ELF-1 (cell line): ENCODE data around the gene ZFYVE1.
"Not testable (repeated sequence)": the region's sequence is repeated elsewhere in the genome, so short reads cannot be mapped to it uniquely, and the experiment has no call there.

Experiments
- DNase-seq: peaks from one replicate; pipeline ENCODE4 v3.0.0-alpha.2; 2016; ENCODE audit warnings: low read depth, low spot score

Gene ZFYVE1, protein sequence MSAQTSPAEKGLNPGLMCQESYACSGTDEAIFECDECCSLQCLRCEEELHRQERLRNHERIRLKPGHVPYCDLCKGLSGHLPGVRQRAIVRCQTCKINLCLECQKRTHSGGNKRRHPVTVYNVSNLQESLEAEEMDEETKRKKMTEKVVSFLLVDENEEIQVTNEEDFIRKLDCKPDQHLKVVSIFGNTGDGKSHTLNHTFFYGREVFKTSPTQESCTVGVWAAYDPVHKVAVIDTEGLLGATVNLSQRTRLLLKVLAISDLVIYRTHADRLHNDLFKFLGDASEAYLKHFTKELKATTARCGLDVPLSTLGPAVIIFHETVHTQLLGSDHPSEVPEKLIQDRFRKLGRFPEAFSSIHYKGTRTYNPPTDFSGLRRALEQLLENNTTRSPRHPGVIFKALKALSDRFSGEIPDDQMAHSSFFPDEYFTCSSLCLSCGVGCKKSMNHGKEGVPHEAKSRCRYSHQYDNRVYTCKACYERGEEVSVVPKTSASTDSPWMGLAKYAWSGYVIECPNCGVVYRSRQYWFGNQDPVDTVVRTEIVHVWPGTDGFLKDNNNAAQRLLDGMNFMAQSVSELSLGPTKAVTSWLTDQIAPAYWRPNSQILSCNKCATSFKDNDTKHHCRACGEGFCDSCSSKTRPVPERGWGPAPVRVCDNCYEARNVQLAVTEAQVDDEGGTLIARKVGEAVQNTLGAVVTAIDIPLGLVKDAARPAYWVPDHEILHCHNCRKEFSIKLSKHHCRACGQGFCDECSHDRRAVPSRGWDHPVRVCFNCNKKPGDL

DNA sequence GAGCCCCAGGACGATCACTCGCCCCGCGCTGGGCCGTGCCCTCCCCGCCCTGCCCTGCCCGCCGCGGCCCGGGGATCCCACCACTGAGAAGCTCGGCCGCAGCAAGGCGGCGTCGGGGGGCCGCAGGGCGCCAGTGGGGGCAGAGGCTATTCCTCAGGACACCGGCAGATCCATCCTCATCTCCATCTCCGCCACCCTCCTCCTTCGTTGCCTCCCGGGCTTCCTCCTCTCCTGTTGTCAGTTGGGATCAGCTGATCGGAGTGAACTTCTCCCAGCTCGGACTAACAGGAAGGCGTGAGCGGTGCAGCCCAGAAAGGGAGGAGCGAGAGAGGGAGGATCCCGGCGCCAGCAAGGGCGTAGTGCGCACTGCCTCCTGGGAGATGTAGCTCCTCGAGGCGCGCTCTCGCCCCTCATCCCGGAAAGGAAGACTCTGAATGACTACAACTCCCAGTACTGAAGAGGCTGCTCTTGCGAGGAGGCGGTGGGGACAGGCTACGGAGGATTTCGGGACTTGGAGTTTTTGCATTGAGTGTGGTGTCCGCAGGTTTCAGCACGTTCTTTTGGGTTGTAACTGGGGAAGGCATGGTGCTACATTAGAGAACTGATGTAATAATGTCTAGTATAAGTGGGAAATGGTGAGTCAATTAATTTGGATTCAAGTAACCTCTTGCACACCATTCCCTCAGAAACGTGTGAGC, at the start of gene ZFYVE1:
ZFYVE1 (minus strand) TSS at position 262 of the 698 bp plus-strand sequence. CDS start 2,598 bp downstream, outside the sequence.
- peak; percentile 99 for DNase-seq

DNA sequence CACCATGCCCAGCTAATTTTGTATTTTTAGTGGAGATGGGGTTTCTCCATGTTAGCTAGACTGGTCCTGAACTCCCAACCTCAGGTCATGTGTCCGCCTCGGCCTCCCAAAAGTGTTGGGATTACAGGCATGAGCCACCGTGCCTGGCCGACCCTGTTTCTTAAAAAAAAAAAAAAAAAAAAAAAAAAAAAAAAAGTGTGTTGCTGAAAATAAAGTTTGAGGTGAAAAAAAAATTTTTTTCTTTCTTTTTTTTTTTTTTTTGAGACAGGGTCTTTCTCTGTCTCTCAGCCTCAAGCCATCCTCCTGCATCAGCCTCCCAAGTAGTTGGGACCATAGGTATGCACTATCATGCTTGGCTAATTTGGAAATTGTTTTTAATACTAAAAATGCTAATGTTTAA, 42.7 kb upstream of the ZFYVE1 start:
- no peak for DNase-seq

DNA sequence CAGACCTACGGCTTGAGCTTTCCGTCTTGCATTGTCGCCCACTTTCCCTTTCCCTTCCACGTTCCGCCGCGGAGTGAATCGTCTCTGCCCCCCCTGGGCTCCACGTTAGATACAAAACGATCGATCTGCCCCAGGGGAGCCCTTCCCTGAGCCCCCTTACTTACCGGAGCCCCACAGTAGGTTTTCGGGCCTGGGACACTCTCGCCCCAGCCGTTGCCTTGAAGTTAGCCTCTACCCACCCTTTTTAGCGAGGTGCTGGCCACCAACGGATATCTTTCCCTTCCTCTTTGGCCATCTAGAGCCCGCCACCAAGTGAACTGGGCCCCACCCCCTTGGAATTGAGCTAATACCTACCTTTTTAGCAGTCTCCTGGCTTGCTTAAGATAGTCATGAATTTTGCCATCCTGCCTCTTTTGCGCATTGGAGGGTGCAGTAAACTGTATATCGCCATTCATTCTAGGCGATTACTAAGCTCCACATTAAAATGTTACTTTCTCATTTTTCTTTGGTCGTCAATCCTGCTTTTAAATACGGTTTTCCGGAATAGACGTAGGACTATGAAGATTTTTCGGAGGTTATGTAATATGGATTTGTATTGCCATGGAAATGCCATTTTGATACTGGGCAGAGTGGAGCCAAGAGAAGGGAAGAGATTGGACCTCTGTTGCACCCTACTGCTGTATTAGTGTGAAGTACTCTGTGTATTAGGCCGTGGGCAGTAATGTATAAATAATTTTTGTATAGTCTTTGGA, 32.2 kb upstream of the ZFYVE1 start:
- peak; percentile 56 for DNase-seq

DNA sequence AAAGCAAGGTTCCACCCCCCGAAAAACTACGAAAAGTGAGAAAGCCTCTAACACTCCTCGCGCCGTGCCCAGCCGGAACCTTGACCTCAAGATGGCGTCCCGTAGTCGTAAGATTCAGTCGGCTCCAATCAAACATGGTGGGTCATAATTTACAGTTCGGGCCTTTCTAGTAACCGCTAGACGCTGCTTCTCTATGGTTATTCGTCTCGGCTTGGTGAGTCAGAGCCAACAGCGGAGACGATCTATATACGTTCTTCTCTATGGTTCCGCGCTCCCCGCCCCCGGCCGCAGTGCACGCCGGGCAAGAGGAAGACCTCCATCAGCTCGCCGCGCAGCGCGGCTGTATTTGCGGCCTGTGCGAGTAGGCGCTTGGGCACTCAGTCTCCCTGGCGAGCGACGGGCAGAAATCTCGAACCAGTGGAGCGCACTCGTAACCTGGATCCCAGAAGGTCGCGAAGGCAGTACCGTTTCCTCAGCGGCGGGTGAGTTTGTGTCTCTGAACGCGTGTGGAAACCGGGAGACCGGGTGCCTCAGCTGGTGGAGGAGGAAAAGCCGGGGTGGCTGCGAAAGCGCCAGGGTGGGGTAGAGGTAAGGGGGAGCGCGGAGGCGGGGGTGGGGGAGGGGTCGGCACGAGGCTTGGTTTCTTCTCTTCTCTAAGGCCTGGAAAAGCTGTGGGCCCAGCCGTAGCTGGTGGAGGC, 31.5 kb upstream of the ZFYVE1 start, which contains the start of gene RBM25:
RBM25 (plus strand) TSS at position 311 of the 698 bp plus-strand sequence. CDS start 13,108 bp downstream, outside the sequence.
- peak; percentile 98 for DNase-seq

DNA sequence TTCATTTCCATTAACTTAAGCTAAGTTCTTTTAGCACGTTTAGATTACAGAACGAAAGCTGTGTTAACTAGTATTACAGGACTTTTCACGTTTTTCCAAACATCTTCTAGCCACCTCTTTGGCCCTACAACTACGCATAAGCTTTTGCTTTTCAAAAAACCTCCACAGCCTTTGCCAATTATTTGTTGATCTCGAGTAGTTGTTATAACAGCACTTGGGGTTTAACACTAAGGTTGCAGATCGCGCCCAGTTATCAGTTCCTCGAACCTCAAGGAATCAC, 31.0 kb upstream of the ZFYVE1 start:
- DNase-seq, result no peak

DNA sequence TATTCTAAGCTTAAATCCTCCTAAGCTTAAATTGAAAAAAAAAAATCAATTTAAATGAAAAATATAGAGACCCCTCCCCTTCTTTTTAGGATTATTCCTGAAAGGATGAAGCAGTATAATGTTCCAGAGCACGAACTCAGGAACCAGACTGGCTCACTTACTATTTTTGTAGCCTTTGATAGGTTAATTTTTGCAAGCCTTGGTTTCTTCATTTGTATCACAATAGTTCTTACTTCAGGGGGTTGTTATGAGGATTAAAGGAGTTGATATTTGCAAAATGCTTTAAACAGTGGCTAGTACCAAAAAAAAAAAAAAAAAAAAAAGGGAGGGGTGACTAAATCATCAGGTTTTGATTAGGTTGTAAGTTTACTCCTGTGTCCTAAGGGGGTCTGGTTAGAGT, 28.3 kb upstream of the ZFYVE1 start:
- no peak for DNase-seq

DNA sequence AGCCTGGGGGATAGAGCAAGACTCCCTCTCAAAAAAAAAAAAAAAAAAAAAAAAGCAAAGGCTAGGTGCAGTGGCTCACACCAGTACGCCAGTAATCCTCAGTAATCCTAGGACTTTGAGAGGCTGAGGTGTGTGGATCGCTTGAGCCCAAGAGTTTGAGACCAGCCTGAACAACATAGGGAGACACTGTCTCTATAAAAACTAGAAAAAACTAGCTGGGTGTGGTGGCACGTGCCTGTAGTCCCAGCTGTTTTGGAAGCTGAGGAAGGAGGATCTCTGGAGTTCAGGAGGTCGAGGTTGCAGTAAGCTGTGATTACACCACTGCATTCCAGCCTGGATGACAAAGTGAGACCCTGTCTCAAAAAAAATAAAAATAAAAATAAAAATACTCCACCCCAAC, 22.5 kb upstream of the ZFYVE1 start:
- peak; percentile 56 for DNase-seq

DNA sequence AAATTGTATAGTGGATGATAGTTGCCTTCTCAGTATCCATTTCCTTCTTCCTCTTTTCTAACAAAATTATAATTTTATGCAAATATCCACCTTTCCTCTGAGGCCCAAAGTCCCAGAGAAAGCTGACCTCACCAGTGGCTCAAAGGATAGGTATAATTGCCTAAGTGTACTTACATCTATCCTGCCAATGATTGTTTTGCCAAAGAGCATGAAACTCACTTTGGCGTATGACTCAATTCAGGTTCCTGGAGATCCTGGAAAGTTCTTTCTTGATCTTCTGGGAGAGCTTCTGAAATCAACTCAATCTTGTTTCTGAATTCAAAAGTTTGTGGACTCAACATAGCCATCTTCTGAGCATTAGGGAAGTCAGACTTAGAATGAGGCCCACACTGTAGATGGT, 20.9 kb upstream of the ZFYVE1 start:
- DNase-seq, result no peak

DNA sequence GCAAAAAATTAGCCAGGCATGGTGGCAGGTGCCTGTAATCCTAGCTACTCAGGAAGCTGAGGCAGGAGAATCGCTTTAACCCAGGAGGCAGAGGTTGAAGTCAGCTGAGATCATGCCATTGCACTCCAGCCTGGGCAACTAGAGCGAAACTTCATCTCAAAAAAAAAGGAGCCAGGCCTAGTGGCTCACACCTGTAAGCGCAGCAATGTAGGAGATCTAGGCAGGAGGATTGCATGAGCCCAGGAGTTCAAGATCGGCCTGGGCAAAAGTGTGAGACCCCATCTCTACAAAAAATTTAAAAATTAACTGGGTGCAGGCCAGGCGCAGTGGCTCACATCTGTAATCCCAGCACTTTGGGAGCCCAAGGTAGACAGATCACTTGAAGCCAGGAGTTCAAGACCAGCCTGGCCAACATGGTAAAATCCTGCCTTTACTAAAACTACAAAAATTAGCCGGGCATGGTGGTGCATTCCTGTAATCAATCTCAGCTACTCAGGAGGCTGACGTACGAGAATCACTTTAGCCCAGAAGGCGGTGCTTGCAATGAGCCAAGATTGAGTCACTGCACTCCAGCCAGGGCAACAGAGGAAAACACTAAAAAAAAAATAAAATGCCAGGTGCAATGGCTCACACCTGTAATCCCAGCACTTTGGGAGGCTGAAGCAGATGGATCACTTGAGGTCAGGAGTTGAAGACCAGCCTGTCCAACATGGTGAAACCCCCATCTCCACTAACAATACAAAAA, 10.0 kb upstream of the ZFYVE1 start:
- not testable (repeated sequence) for DNase-seq

DNA sequence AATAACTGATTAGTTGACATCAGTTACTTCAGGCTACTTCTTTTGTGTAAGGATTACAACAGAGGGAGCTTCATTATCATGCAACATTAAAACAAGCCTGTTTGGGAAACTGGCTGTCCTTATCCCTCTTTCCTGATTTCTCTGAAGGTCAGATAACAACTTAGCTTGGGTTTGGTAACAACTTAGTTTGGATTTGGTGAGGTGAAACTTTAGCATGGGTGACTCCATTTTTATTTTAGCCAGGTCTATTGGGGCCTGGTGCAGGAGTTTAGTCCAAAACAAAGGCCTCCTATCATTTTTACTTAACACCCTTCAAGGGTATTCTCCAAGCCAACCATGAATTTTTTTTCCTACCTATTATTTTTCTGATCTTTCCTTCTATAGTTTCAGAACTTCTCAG, 1.1 kb upstream of the ZFYVE1 start:
- DNase-seq, result no peak

DNA sequence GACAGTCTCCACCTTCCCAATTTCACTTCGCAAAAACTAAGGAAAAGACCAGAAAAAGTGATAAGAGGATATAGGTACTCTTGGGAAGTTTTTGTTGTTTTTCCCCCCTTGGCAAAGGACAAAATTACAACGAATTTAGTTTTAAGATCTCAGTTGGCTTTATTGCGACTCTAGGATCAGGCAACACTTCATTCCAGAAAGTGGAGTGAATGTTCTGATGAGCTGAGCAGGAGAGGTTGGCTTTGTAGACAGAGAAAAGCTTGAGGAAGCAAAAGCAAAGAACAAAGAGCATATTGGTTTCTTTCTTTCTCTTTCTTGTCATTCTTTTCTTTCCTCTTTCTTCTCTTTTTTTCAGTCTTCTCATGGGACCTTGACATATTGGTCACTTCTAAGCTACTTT, 640 bp upstream of the ZFYVE1 start:
- no peak for DNase-seq

DNA sequence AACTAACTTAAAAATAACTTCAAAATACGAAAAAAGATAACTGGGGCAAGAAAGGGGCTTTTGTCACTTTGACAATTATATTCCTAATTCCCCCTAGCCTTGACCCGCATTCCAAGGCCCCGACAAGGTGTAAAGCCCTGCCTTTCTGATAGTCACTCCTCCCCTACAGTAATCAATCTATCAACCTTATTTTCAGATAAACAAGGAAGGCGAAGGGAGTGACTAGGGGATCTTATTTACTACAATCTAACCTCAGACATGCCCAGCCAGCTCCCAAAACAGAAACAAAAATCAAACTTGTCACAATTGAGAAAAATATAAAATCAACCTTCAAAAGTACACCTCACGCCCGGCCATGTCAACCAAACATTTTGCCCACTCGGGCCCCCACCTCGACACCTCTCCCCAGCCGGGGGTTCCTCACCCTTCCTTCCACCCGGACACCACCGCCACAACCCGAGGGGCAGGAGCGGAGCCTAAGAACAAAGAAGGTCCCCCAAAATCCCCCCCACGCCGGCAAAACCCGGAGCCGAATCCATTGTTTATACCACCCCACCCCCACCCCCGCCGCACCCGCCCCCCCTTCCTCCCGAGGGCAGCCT, 562 bp downstream of the ZFYVE1 start:
- DNase-seq, result no peak

DNA sequence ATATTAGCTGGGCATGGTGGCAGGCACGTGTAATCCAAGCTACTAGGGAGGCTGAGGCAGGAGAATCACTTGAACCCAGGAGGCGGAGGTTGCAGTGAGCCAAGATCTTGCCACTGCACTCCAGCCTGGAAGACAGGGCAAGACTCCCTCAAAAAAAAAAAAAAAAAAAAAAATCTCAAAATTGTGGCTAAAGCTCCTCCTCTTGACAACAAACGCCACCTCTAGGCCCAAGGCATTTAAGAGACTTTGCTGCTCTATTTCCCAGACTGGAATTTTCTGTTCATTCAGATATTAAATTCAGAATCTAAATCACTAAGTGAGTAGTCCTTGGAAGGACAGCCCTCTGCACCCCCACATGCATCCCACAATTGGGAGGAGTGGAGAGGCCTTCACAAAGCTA, 1.4 kb downstream of the ZFYVE1 start:
- DNase-seq, result no peak

DNA sequence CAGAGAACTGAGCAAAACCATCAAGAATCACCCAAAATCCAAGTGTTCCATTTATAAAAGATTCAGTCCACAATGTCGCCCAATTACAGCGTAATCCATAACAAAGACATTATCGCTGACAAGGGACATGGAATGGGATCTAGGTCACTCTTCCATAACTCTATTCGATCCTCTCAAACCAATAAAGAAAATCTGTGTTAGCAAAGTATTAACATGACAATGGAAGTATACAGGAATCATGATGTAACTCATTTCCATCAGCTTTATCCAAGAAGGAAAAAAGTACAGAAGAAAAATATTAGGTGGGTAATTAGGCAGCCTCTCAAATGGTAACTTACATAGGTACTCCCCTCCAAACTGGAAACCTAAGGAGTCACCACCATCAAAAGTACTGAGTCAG, 4.9 kb downstream of the ZFYVE1 start:
- no peak for DNase-seq

DNA sequence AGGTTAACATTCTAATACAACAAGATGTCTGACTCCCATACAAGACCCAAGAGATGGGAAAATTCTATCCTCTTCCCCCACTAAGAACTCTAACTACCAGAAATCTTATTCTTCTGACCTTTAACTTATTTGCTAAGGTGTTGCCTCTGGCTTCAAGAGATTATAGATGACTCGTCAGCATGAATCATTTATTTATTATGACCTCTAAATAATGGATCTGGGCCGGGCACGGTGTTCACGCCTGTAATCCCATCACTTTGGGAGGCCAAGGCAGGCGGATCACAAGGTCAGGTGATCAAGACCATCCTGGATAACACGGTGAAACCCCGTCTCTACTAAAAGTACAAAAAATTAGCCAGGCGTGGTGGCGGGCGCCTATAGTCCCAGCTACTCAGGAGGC, 10.9 kb downstream of the ZFYVE1 start:
- DNase-seq, result not testable (repeated sequence)

DNA sequence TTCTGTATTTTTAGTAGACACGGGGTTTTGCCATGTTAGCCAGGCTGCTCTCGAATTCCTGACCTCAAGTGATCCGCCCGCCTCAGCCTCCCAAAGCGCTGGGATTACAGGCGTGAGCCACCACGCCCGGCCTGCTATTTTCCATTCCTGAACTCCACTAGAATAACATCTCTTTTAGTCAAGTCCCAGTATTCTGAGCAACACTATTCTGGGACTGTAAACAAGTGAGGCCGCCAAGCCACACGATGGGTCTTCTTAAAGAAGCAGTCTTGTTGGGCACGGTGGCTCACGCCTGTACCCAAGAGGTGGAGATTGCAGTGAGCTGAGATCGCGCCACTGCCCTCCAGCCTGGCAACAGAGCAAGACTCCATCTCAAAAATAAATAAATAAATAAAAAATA, 11.4 kb downstream of the ZFYVE1 start:
- DNase-seq, result not testable (repeated sequence)

DNA sequence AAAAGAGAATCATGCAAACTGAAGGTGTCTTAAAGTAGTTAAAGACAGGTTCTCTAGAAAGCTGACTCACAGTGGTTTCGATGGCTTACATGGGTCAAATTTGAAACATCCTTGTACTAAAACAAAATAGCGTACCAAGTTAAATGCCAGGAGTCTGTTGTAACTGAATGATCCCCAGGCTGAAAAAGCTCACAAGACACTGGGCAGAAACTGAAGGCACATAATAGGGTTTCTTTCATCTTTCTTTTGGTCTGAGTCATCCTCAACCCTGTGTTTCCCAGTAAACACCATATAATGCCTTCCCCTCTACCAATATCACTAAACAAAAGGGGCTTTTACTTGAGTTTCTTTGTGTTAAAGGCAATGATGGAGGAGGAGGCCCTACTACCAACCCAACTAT, 12.8 kb downstream of the ZFYVE1 start:
- no peak for DNase-seq

DNA sequence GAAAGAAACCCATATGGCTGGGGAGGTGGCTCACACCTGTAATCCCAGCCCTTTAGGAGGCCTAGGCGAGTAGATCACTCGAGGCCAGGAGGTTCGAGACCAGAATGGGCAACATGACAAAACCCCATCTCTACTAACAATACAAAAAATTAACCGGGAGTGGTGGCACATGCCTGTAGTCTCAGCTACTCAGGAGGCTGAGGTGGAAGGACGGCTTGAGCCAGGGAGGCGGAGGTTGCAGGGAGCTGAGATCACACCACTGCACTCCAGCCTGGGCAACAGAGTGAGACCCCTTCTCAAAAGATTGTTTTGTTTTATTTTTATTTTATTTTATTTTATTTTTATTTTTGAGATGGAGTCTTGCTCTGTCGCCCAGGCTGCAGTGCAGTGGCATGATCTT, 15.7 kb downstream of the ZFYVE1 start:
- DNase-seq, result not testable (repeated sequence)

DNA sequence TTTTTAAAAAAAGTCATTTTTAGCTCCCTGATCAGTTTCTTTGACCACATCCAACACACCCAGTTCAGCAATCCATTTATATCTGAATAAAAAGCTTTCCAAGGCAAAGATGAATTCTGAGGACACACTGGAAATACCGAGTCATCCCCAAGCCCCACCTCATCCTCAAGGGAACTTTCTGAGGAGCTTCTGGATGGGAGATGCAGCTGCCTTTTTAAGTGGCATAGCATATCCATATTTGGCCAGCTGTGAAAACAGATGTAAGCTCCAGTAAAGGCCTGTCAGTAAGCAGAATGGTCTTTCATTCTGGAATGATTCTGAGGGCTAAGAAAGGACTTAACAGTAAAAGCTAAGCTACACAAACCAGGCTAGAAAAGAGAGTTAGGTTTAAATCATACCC, 18.4 kb downstream of the ZFYVE1 start:
- no peak for DNase-seq

DNA sequence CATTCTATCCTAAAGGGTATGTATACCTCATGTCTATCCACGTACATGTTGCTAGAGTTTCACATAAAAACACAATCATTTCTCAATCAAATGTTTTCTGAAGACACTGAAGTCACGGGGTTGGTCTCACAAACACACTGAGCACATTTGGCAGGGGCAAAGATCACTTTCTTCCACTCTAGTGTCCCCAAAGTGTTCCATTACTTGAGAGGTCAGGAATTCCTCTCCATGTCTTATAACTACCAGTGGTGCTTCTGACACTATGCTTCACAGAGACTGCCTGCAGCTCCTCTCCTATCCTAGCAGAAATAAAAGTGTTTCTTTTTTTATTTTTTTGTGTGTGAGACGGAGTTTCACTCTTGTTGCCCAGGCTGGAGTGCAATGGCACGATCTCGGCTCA, 19.1 kb downstream of the ZFYVE1 start:
- no peak for DNase-seq
